H1 (cell line): ENCODE data around the gene RIN3. TPM values are rescaled to one million over a fixed set of nuclear protein-coding genes. Genes with fewer than 3 reads are reported as not detected.

Experiments
- CTCF ChIA-PET: fragments of 300-600 bp; sonication (Branson Sonifier 250); formaldehyde crosslinking; loops from one replicate; lab custom pipeline; 2021; ENCODE audit not compliant: partially characterized antibody; lab: Charles Lee
- POLR2A ChIA-PET: fragments of 300-600 bp; sonication (Branson Sonifier 250); formaldehyde crosslinking; loops from one replicate; lab custom pipeline; 2021; ENCODE audit warnings: inconsistent platforms; ENCODE audit not compliant: partially characterized antibody; lab: Charles Lee
- DNase-seq, 2 experiments: peaks; one replicate each; pipeline versions ENCODE4 v3.0.0 to v3.0.0-alpha.2; 2010 to 2022; ENCODE audit warnings: low spot score in 2 of 2, low read depth in 1 of 2, mixed read lengths in 1 of 2
- FAIRE-seq: peaks from 2 replicates; lab custom pipeline; 2011; peaks lifted over from hg19 to GRCh38; lab: Jason Lieb, UNC
- H2AFZ ChIP-seq: 2 replicates; pipeline ENCODE4 v1.8.1; 2012; ENCODE audit warnings: low read length, inconsistent platforms
- H2AK5ac ChIP-seq: 2 replicates; pipeline ENCODE4 v1.6.1; 2013; ENCODE audit warnings: low read depth, low read length
- H2BK120ac ChIP-seq: replicated peaks from 2 replicates; pipeline ENCODE3; 2013; ENCODE audit warnings: low read depth, low read length, inconsistent platforms
- H2BK12ac ChIP-seq: 2 replicates; pipeline ENCODE4 v1.6.1; 2013; ENCODE audit warnings: low read depth, low read length
- H2BK15ac ChIP-seq: 2 replicates; pipeline ENCODE4 v1.6.1; 2013; ENCODE audit warnings: low read length
- H2BK20ac ChIP-seq: 2 replicates; pipeline ENCODE4 v1.6.1; 2013; ENCODE audit warnings: low read length
- H2BK5ac ChIP-seq: 2 replicates; pipeline ENCODE4 v1.6.1; 2013; ENCODE audit warnings: low read depth, low read length
- H3K14ac ChIP-seq: 2 replicates; pipeline ENCODE4 v1.6.1; 2013; ENCODE audit warnings: inconsistent platforms; ENCODE audit not compliant: insufficient read length
- H3K18ac ChIP-seq: 2 replicates; pipeline ENCODE4 v1.6.1; 2013; ENCODE audit warnings: low read length; ENCODE audit errors: extremely low read depth
- H3K23ac ChIP-seq: 2 replicates; pipeline ENCODE4 v1.6.1; 2013; ENCODE audit warnings: inconsistent platforms; ENCODE audit not compliant: insufficient read length
- H3K23me2 ChIP-seq: 2 replicates; pipeline ENCODE4 v1.6.1; 2013; ENCODE audit warnings: low read depth, low read length
- H3K27ac ChIP-seq: 2 replicates; pipeline ENCODE4 v1.6.1; 2011; ENCODE audit warnings: low read depth, low read length, inconsistent platforms
- H3K27me3 ChIP-seq, 4 experiments: replicated peaks in 1 of 4; 1 replicate in 1 of 4; 2 replicates in 3 of 4; pipeline versions ENCODE4 v1.6.1 to v1.8.1; 2011 to 2013; ENCODE audit warnings: low read length in 3 of 4, mild to moderate bottlenecking in 3 of 4, inconsistent platforms in 2 of 4, mixed read lengths in 2 of 4, moderate library complexity in 1 of 4; ENCODE audit not compliant: control insufficient read depth in 3 of 4, insufficient read depth in 3 of 4; ENCODE audit errors: extremely low read depth in 1 of 4
- H3K36me3 ChIP-seq, 4 experiments: 2 replicates each; pipeline versions ENCODE4 v1.6.1 to v1.8.1; 2011 to 2013; ENCODE audit warnings: mild to moderate bottlenecking in 4 of 4, low read length in 3 of 4, moderate library complexity in 2 of 4, control low read depth in 1 of 4, inconsistent platforms in 1 of 4; ENCODE audit not compliant: insufficient read depth in 4 of 4, control insufficient read depth in 2 of 4
- H3K4ac ChIP-seq: replicated peaks from 2 replicates; pipeline ENCODE3; 2013; ENCODE audit warnings: low read length, low read depth, mixed read lengths, inconsistent platforms; ENCODE audit not compliant: insufficient read length
- H3K4me1 ChIP-seq, 4 experiments: replicated peaks in 1 of 4; 1 replicate in 1 of 4; 2 replicates in 3 of 4; pipeline versions ENCODE4 v1.6.1 to v1.8.1; 2011 to 2013; ENCODE audit warnings: low read length in 3 of 4, inconsistent platforms in 2 of 4, mixed read lengths in 1 of 4; ENCODE audit not compliant: insufficient read depth in 4 of 4, control insufficient read depth in 3 of 4
- H3K4me2 ChIP-seq, 2 experiments: 2 replicates each; pipeline versions ENCODE4 v1.6.1 to v1.8.1; 2011 to 2013; ENCODE audit warnings: low read depth in 2 of 2, low read length in 2 of 2, control low read depth in 1 of 2, inconsistent platforms in 1 of 2, mild to moderate bottlenecking in 1 of 2; ENCODE audit not compliant: insufficient read depth in 1 of 2
- H3K4me3 ChIP-seq, 4 experiments: fragments of 200-600, 300-600 bp in 1 of 4; sonication (generic), shearing (Covaris generic), sonication (Bioruptor Twin) in 1 of 4; 2 replicates each; pipeline versions ENCODE4 v1.5.1 to v1.8.1; 2011 to 2016; ENCODE audit warnings: low read length in 4 of 4, low read depth in 3 of 4, control low read depth in 2 of 4, inconsistent platforms in 2 of 4, mild to moderate bottlenecking in 2 of 4, mixed read lengths in 1 of 4, moderate library complexity in 1 of 4; ENCODE audit not compliant: insufficient read depth in 2 of 4; ENCODE audit errors: extremely low read depth in 1 of 4
- H3K56ac ChIP-seq: replicated peaks from 2 replicates; pipeline ENCODE3; 2013; ENCODE audit warnings: low read depth, mild to moderate bottlenecking, mixed read lengths, low read length, inconsistent platforms; ENCODE audit not compliant: insufficient read length
- H3K79me1 ChIP-seq: 2 replicates; pipeline ENCODE4 v1.6.1; 2013; ENCODE audit warnings: low read depth, low read length, control low read depth
- H3K79me2 ChIP-seq, 2 experiments: 2 replicates each; pipeline versions ENCODE4 v1.6.1 to v1.8.1; 2012 to 2013; ENCODE audit warnings: low read length in 2 of 2, mild to moderate bottlenecking in 2 of 2, inconsistent platforms in 1 of 2; ENCODE audit not compliant: insufficient read depth in 2 of 2, control insufficient read depth in 1 of 2
- H3K9ac ChIP-seq, 4 experiments: replicated peaks in 1 of 4; 1 replicate in 1 of 4; 2 replicates in 3 of 4; pipeline versions ENCODE4 v1.6.1 to v1.8.1; 2011 to 2013; ENCODE audit warnings: low read depth in 3 of 4, low read length in 3 of 4, control low read depth in 2 of 4, mild to moderate bottlenecking in 2 of 4, moderate library complexity in 2 of 4, inconsistent platforms in 1 of 4; ENCODE audit errors: extremely low read depth in 1 of 4
- H3K9me3 ChIP-seq, 2 experiments: 2 replicates each; pipeline versions ENCODE4 v1.6.1 to v1.8.1; 2012 to 2013; ENCODE audit warnings: mild to moderate bottlenecking in 2 of 2, moderate library complexity in 2 of 2, control low read depth in 1 of 2, inconsistent platforms in 1 of 2, low read depth in 1 of 2, low read length in 1 of 2, mixed read lengths in 1 of 2; ENCODE audit not compliant: insufficient read depth in 2 of 2
- H4K20me1 ChIP-seq, 2 experiments: replicated peaks in 1 of 2; 2 replicates each; pipeline versions ENCODE3 to v1.8.1; 2011 to 2013; ENCODE audit warnings: inconsistent platforms in 2 of 2, low read length in 2 of 2, mild to moderate bottlenecking in 1 of 2; ENCODE audit not compliant: insufficient read depth in 2 of 2, control insufficient read depth in 1 of 2
- H4K5ac ChIP-seq: 2 replicates; pipeline ENCODE4 v1.6.1; 2013; ENCODE audit warnings: low read length, low read depth, mixed read lengths, inconsistent platforms; ENCODE audit not compliant: insufficient read length
- H4K8ac ChIP-seq: 2 replicates; pipeline ENCODE4 v1.8.0; 2013; ENCODE audit warnings: mild to moderate bottlenecking, moderate library complexity, low read length, inconsistent platforms; ENCODE audit not compliant: insufficient read depth; ENCODE audit errors: extremely low read depth
- H4K91ac ChIP-seq: replicated peaks from 2 replicates; pipeline ENCODE3; 2013; ENCODE audit warnings: low read length, mixed read lengths, inconsistent platforms; ENCODE audit not compliant: insufficient read length
- ASH2L ChIP-seq: fragments of 200-600, 300-600 bp; sonication (generic); IDR thresholded peaks from one replicate; pipeline ENCODE4 v1.7.1; 2017; ENCODE audit warnings: low read length
- ATF2 ChIP-seq: IDR thresholded peaks from 2 replicates; pipeline ENCODE4 v1.6.1; 2012; ENCODE audit warnings: low read length, inconsistent platforms
- BACH1 ChIP-seq: IDR thresholded peaks from 2 replicates; pipeline ENCODE4 v1.6.1; 2012; ENCODE audit warnings: low read length, improper control_type of control experiment
- CBX8 ChIP-seq: fragments of 300-800, 300-1000 bp; sonication (generic); IDR thresholded peaks from 2 replicates; pipeline ENCODE4 v1.7.1; 2016; ENCODE audit warnings: low read depth, low read length, borderline replicate concordance
- CHD2 ChIP-seq: IDR thresholded peaks from 2 replicates; pipeline ENCODE4 v1.6.1; 2012; ENCODE audit warnings: low read length, improper control_type of control experiment
- CREB1 ChIP-seq: IDR thresholded peaks from 2 replicates; pipeline ENCODE4 v1.6.1; 2012; ENCODE audit warnings: inconsistent platforms
- HDAC6 ChIP-seq: IDR thresholded peaks from one replicate; pipeline ENCODE4 v1.7.1; 2012; ENCODE audit warnings: low read depth, mild to moderate bottlenecking, inconsistent platforms, low read length, moderate library complexity
- POLR2A ChIP-seq, 2 experiments: IDR thresholded peaks; 1 replicate in 1 of 2; 2 replicates in 1 of 2; pipeline ENCODE4 v1.6.1; 2011; ENCODE audit warnings: low read depth in 2 of 2, low read length in 2 of 2, mild to moderate bottlenecking in 2 of 2; ENCODE audit errors: control extremely low read depth in 1 of 2
- POLR2AphosphoS5 ChIP-seq: IDR thresholded peaks from 2 replicates; pipeline ENCODE4 v1.6.1; 2011; ENCODE audit warnings: low read depth, low read length
- SAP30 ChIP-seq: fragments of 300-600 bp; sonication (generic); IDR thresholded peaks from 2 replicates; pipeline ENCODE4 v1.7.1; 2012; ENCODE audit warnings: low read length, moderate library complexity, mild to moderate bottlenecking, inconsistent platforms; ENCODE audit not compliant: insufficient read depth, insufficient replicate concordance
- SIN3A ChIP-seq, 2 experiments: IDR thresholded peaks in 1 of 2; conservative IDR thresholded peaks in 1 of 2; 2 replicates each; pipeline ENCODE4 v1.6.1; 2011 to 2012; ENCODE audit warnings: low read length in 2 of 2, improper control_type of control experiment in 1 of 2, low read depth in 1 of 2, mild to moderate bottlenecking in 1 of 2
- SRF ChIP-seq: IDR thresholded peaks from 2 replicates; pipeline ENCODE4 v1.6.1; 2011; ENCODE audit warnings: mild to moderate bottlenecking, low read depth, low read length, moderate library complexity
- TAF7 ChIP-seq: optimal IDR thresholded peaks from 2 replicates; pipeline ENCODE3; 2011; ENCODE audit warnings: low read depth, mild to moderate bottlenecking, inconsistent platforms, low read length, moderate library complexity, borderline replicate concordance
- WGBS, 2 experiments: shearing (Covaris generic) in 1 of 2; methylation state at CpG; one replicate each; pipeline versions ENCODE4 v1.1.6 to v1.1.7; 2013 to 2015; ENCODE audit warnings: low lambda C conversion rate in 2 of 2, mixed read lengths in 2 of 2, inconsistent platforms in 1 of 2, low coverage in 1 of 2, missing lambda C conversion rate in 1 of 2; ENCODE audit not compliant: insufficient replicate concordance in 2 of 2, insufficient coverage in 1 of 2, insufficient read length in 1 of 2; ENCODE audit errors: extremely low coverage in 1 of 2, missing lambda C conversion rate in 1 of 2; 5-methylcytosine and 5-hydroxymethylcytosine counted together
- polyA plus RNA-seq, 7 experiments: library from polyadenylated mRNA; depleted of rRNA in 3 of 7; stranded (reverse) in 5 of 7; unstranded in 2 of 7; fragments of >200 nt in 5 of 7; fragments of 200-250 nt in 2 of 7; gene quantifications; 1 replicate in 5 of 7; 2 replicates in 1 of 7; 4 replicates in 1 of 7; pipeline versions ENCODE4 v1.2.1 to v1.2.3, GENCODE V29; 2011 to 2013; ENCODE audit warnings: missing spikeins in 2 of 7, mixed read lengths in 2 of 7
- total RNA-seq: library from RNA; stranded (reverse); fragmentation: NEBNext Ultra II Directional; extraction: Animal tissue kit (Norgen Biotek cat#: 25700); gene quantifications from 2 replicates; pipeline ENCODE4 v1.2.1, GENCODE V29; 2021

The RIN3 gene
- total and polyA plus RNA-seq, 2 of the 8 experiments (the other 6 are each of a cell fraction or from before 2014, with no cell fraction given): 0.59 to 1.5 TPM

GRCh38 chr14:92647797-92648279 lies 134.3 kb downstream of the RIN3 start:
- Histone ChIP-seq H3K4me1 (no peaks in the 10 kb centered on the region), H2BK120ac (no peak overlapping the region), H2AK5ac (no peak overlapping the region), H2BK12ac (no peak overlapping the region), H3K18ac (no peak overlapping the region), H4K5ac (no peak overlapping the region), H2BK5ac (no peak overlapping the region), H2BK20ac (no peak overlapping the region), H3K23me2 (no peaks in the 10 kb centered on the region), H3K9me3 (peaks cover 0 to 5% of the 10 kb centered on the region in 2 experiments; a peak in 1 of 4 replicates), H3K79me2 (no peaks in the 10 kb centered on the region), H3K4me2 (no peak overlapping the region), H3K56ac (no peak overlapping the region), H3K27ac (no peak overlapping the region), H3K23ac (no peak overlapping the region), H2BK15ac (no peak overlapping the region), H4K8ac (no peak overlapping the region), H3K79me1 (no peaks in the 10 kb centered on the region), H3K27me3 (no peaks in the 10 kb centered on the region), H4K20me1 (no peaks in the 10 kb centered on the region), H3K14ac (no peak overlapping the region), H2AFZ (no peak overlapping the region), H4K91ac (no peak overlapping the region), H3K4ac (no peak overlapping the region), H3K9ac (no peak overlapping the region), H3K4me3 (no peak overlapping the region), H3K36me3 (no peaks in the 10 kb centered on the region)
- DNase-seq (no peak), FAIRE-seq (no peak)
- ChIA-PET POLR2A (no interaction called here), CTCF (interaction anchor here (0.6 kb wide), 1 partner anchor 522 kb away, joined by 3 read pairs; no protein-coding TSS in a partner anchor)
- 91% methylated on average over 3 of the region's 4 CpGs; no CpG with 5 or more reads in 1 of the 2 experiments for WGBS, 2 experiments
- TF ChIP-seq SAP30: no peak
- TF ChIP-seq CBX8: no peak
- no peak for TF ChIP-seq CREB1
- TF ChIP-seq POLR2AphosphoS5: no peak
- no peak for TF ChIP-seq BACH1
- TF ChIP-seq HDAC6: no peak
- no peak for TF ChIP-seq ATF2
- TF ChIP-seq POLR2A (IDR thresholded peaks at IDR 0.05; ENCODE audit: control extremely low read depth in 1 of 2, low read depth in 2 of 2, low read length in 2 of 2): no peak
- TF ChIP-seq SRF: no peak
- no peak for TF ChIP-seq SIN3A (conservative IDR thresholded peaks at IDR 0.05 in 1 of 2, IDR thresholded peaks at IDR 0.05 in 1 of 2; ENCODE audit: low read depth in 1 of 2, low read length in 2 of 2)
- TF ChIP-seq CHD2: no peak
- TF ChIP-seq TAF7: no peak
- TF ChIP-seq ASH2L: no peak
